HepG2 (cell line): ENCODE results near the gene PAX4. TPM values are rescaled to one million over a fixed set of nuclear protein-coding genes. Genes with fewer than 3 reads are reported as not detected.

Experiments used
- ATAC-seq: fragments of 200-7000 bp; cut with Tn5 transposase; 3 replicates; pipeline ENCODE4 v1.9.1; 2020; ENCODE audit warnings: mild to moderate bottlenecking, moderate library complexity
- BruUV-seq: library from RNA; stranded (reverse); fragments of 400-500 nt; replicated peaks from 2 replicates; lab custom pipeline; 2021; lab: Mats Ljungman, UMichigan
- CTCF ChIA-PET: fragments of 300-600 bp; formaldehyde crosslinking; extraction: SDS; loops from one replicate; lab custom pipeline; 2021; ENCODE audit warnings: low total read pairs, inconsistent platforms, low intra/inter-chr PET ratio; lab: Yijun Ruan, JAX
- POLR2A ChIA-PET: fragments of 350-600 bp; sonication (Branson Sonifier 250); formaldehyde crosslinking; loops from one replicate; lab custom pipeline; 2020; ENCODE audit warnings: antibody characterized with exemption, inconsistent platforms; lab: Yijun Ruan, JAX
- DNase-seq: peaks from one replicate; pipeline ENCODE4 v3.0.0-alpha.2; 2015; ENCODE audit warnings: low spot score
- FAIRE-seq: peaks from 3 replicates; lab custom pipeline; 2011; peaks lifted over from hg19 to GRCh38; lab: Jason Lieb, UNC
- H2AFZ ChIP-seq: one replicate; pipeline ENCODE4 v1.6.1; 2011; ENCODE audit warnings: low read length, inconsistent platforms
- H3K27ac ChIP-seq: fragments of 300-600 bp; 3 replicates; pipeline ENCODE4 v1.8.0; 2011; ENCODE audit warnings: mixed run types, mild to moderate bottlenecking, mixed read lengths, low read length, inconsistent platforms; ENCODE audit not compliant: insufficient read depth; ENCODE audit errors: extremely low read length
- H3K27me3 ChIP-seq, 2 experiments: fragments of 200-600 bp in 1 of 2; 2 replicates in 1 of 2; 3 replicates in 1 of 2; pipeline versions ENCODE4 v1.6.0 to v1.8.0; 2011; ENCODE audit warnings: low read length in 2 of 2, mild to moderate bottlenecking in 2 of 2, moderate library complexity in 2 of 2, inconsistent platforms in 1 of 2; ENCODE audit not compliant: insufficient read depth in 2 of 2, control insufficient read depth in 1 of 2
- H3K36me3 ChIP-seq, 2 experiments: fragments of 200-600 bp in 1 of 2; replicated peaks in 1 of 2; 2 replicates in 1 of 2; 3 replicates in 1 of 2; pipeline versions ENCODE4 v1.5.1 to v1.8.0; 2011; ENCODE audit warnings: low read length in 2 of 2, inconsistent platforms in 1 of 2; ENCODE audit not compliant: insufficient read depth in 2 of 2, control insufficient read depth in 1 of 2
- H3K4me1 ChIP-seq: 2 replicates; pipeline ENCODE4 v1.5.1; 2012; ENCODE audit warnings: low read length, inconsistent platforms; ENCODE audit not compliant: insufficient read depth
- H3K4me2 ChIP-seq: 2 replicates; pipeline ENCODE4 v1.6.0; 2011; ENCODE audit warnings: low read depth, low read length, inconsistent platforms
- H3K4me3 ChIP-seq, 3 experiments: fragments of 200-600 bp in 1 of 3; sonication (generic), shearing (Covaris generic) in 1 of 3; replicated peaks in 1 of 3; 2 replicates each; pipeline ENCODE4 v1.5.1; 2011 to 2016; ENCODE audit warnings: low read length in 3 of 3, inconsistent platforms in 2 of 3, low read depth in 2 of 3, mild to moderate bottlenecking in 2 of 3, control low read depth in 1 of 3, mixed read lengths in 1 of 3; ENCODE audit not compliant: insufficient read depth in 1 of 3
- H3K79me2 ChIP-seq: one replicate; pipeline ENCODE4 v1.6.1; 2011; ENCODE audit warnings: low read length, inconsistent platforms; ENCODE audit not compliant: insufficient read depth
- H3K9ac ChIP-seq: 2 replicates; pipeline ENCODE4 v1.6.0; 2011; ENCODE audit warnings: mild to moderate bottlenecking, low read depth, low read length, inconsistent platforms; ENCODE audit not compliant: insufficient read depth
- H3K9me3 ChIP-seq: 2 replicates; pipeline ENCODE4 v1.5.1; 2012; ENCODE audit warnings: mild to moderate bottlenecking, low read length
- H4K20me1 ChIP-seq: 2 replicates; pipeline ENCODE4 v1.6.0; 2011; ENCODE audit warnings: inconsistent platforms, mild to moderate bottlenecking, low read length, moderate library complexity; ENCODE audit not compliant: insufficient read depth
- ATF3 ChIP-seq: sonication (generic); formaldehyde crosslinking; IDR thresholded peaks from 2 replicates; pipeline ENCODE4 v1.4.0; 2020; ENCODE audit warnings: missing genetic modification reagents
- GZF1 ChIP-seq: sonication (generic); formaldehyde crosslinking; IDR thresholded peaks from 2 replicates; pipeline ENCODE4 v1.5.1; 2020; ENCODE audit warnings: mild to moderate bottlenecking, missing genetic modification reagents
- KDM5A ChIP-seq: fragments of 200-600 bp; sonication (generic); IDR thresholded peaks from 2 replicates; pipeline ENCODE4 v1.7.0; 2018; ENCODE audit warnings: antibody characterized with exemption, mild to moderate bottlenecking, low read length, borderline replicate concordance
- KLF15 ChIP-seq: sonication (generic); formaldehyde crosslinking; IDR thresholded peaks from 2 replicates; pipeline ENCODE4 v1.8.1; 2023; ENCODE audit warnings: borderline replicate concordance, mild to moderate bottlenecking, inconsistent platforms, missing genetic modification reagents, mixed read lengths
- MAFG ChIP-seq: sonication (generic); formaldehyde crosslinking; IDR thresholded peaks from 2 replicates; pipeline ENCODE4 v1.5.1; 2020; ENCODE audit warnings: mild to moderate bottlenecking, missing genetic modification reagents
- NCOR1 ChIP-seq: fragments of 200-600 bp; sonication (generic); IDR thresholded peaks from 2 replicates; pipeline ENCODE4 v1.7.0; 2017; ENCODE audit warnings: antibody characterized with exemption, low read length, borderline replicate concordance
- RCOR2 ChIP-seq: IDR thresholded peaks from 2 replicates; pipeline ENCODE4 v1.6.1; 2016; ENCODE audit warnings: missing biosample characterization, missing genetic modification reagents
- SRSF1 ChIP-seq: fragments of 200-400 bp; formaldehyde crosslinking; optimal IDR thresholded peaks from 2 replicates; pipeline ENCODE3; 2017; ENCODE audit warnings: mild to moderate bottlenecking, low read depth, low read length, moderate library complexity
- TCF7 ChIP-seq: sonication (generic); IDR thresholded peaks from 2 replicates; pipeline ENCODE4 v1.6.1; 2016; ENCODE audit warnings: antibody characterized with exemption, low read depth
- ZKSCAN1 ChIP-seq: fragments of 150-350 bp; IDR thresholded peaks from 2 replicates; pipeline ENCODE4 v1.6.1; 2014; ENCODE audit warnings: low read length
- ZNF101 ChIP-seq: sonication (generic); formaldehyde crosslinking; IDR thresholded peaks from 2 replicates; pipeline ENCODE4 v1.4.0; 2020; ENCODE audit warnings: mild to moderate bottlenecking, low read depth, missing genetic modification reagents, borderline replicate concordance
- ZNF598 ChIP-seq: sonication (generic); formaldehyde crosslinking; IDR thresholded peaks from 2 replicates; pipeline ENCODE4 v1.5.1; 2020; ENCODE audit warnings: mild to moderate bottlenecking, missing genetic modification reagents, borderline replicate concordance
- ZNF607 ChIP-seq: sonication (generic); formaldehyde crosslinking; IDR thresholded peaks from 2 replicates; pipeline ENCODE4 v1.5.1; 2020; ENCODE audit warnings: missing genetic modification reagents, mild to moderate bottlenecking, borderline replicate concordance
- ZNF609 ChIP-seq: sonication (generic); formaldehyde crosslinking; IDR thresholded peaks from 2 replicates; pipeline ENCODE4 v1.4.0; 2020; ENCODE audit warnings: mild to moderate bottlenecking, missing genetic modification reagents, borderline replicate concordance
- ZNF768 ChIP-seq: sonication (generic); formaldehyde crosslinking; IDR thresholded peaks from 2 replicates; pipeline ENCODE4 v1.4.0; 2020; ENCODE audit warnings: missing genetic modification reagents
- ZNF773 ChIP-seq: sonication (generic); formaldehyde crosslinking; IDR thresholded peaks from 2 replicates; pipeline ENCODE4 v1.4.0; 2020; ENCODE audit warnings: missing genetic modification reagents, borderline replicate concordance
- ZNF782 ChIP-seq: sonication (generic); formaldehyde crosslinking; IDR thresholded peaks from 2 replicates; pipeline ENCODE4 v1.4.0; 2020; ENCODE audit warnings: missing genetic modification reagents, mild to moderate bottlenecking, borderline replicate concordance
- ZSCAN31 ChIP-seq: sonication (generic); formaldehyde crosslinking; IDR thresholded peaks from 2 replicates; pipeline ENCODE4 v1.5.0; 2020; ENCODE audit warnings: low read depth, mild to moderate bottlenecking, missing genetic modification reagents
- WGBS: methylation state at CpG from one replicate; pipeline ENCODE4 v1.1.6; 2017; ENCODE audit warnings: low lambda C conversion rate; 5-methylcytosine and 5-hydroxymethylcytosine counted together
- in situ Hi-C: cut with HindIII; loops from 2 replicates; pipeline ENCODE4 v1.10.0; 2017; ENCODE audit warnings: low pct_unique_long_range_greater_than_20kb; ENCODE audit not compliant: extremely low pct_ligation_motif_present
- intact Hi-C: fragments of 100-400 bp; cut with micrococcal nuclease; formaldehyde crosslinking; loops from one replicate; pipeline ENCODE4 v1.10.0; 2022; ENCODE audit not compliant: unreplicated experiment
- polyA plus RNA-seq, 8 experiments: library from polyadenylated mRNA; depleted of rRNA in 3 of 8; stranded (reverse) in 7 of 8; unstranded in 1 of 8; fragments of >200 nt; fragmentation: Illumina TruSeq in 4 of 8; extraction: Trizol in 4 of 8; gene quantifications; 2 replicates each; pipeline versions ENCODE4 v1.2.1 to v1.2.3, GENCODE V29; 2011 to 2016; ENCODE audit warnings: low read depth in 4 of 8, missing spikeins in 1 of 8, mixed read lengths in 1 of 8; ENCODE audit not compliant: insufficient read depth in 1 of 8
- total RNA-seq, 5 experiments: library from RNA; depleted of rRNA; stranded (reverse); fragments of >200 nt; fragmentation: Illumina TruSeq; extraction: Trizol; gene quantifications; 2 replicates each; pipeline ENCODE4 v1.2.3, GENCODE V29; 2016; ENCODE audit warnings: low read depth in 1 of 5

PAX4 gene
- total and polyA plus RNA-seq, 2 of the 13 experiments (the other 11 are each of a cell fraction or from before 2014, with no cell fraction given), result not detected

GRCh38 chr7:127632276-127632910, 14.5 kb upstream of the PAX4 start:
- Histone ChIP-seq H3K4me1 (peaks cover 7% of the 10 kb centered on the region; the same call in 1 of the 2 replicates), H3K27me3 (no peaks in the 10 kb centered on the region; a peak in 2 of 5 replicates), H4K20me1 (no peaks in the 10 kb centered on the region), H3K27ac (no peak overlapping the region), H3K36me3 (no peaks in the 10 kb centered on the region), H3K79me2 (no peaks in the 10 kb centered on the region), H3K4me2 (no peak overlapping the region), H3K9ac (no peak overlapping the region), H2AFZ (no peak overlapping the region), H3K9me3 (no peaks in the 10 kb centered on the region), H3K4me3 (no peak overlapping the region)
- 44% methylated on average over 7 of the region's 7 CpGs for WGBS
- in situ Hi-C loops, result no loop called here
- ATAC-seq (no peak), DNase-seq (no peak), FAIRE-seq (no peak)
- POLR2A ChIA-PET, result no interaction called here
- intact Hi-C loops, result no loop called here
- CTCF ChIA-PET, result no interaction called here
- no TSS peak for BruUV-seq
- no peak for TF ChIP-seq ZKSCAN1
- no peak for TF ChIP-seq RCOR2
- TF ChIP-seq NCOR1, result no peak
- TF ChIP-seq GZF1 (CRISPR knock-in tag), result no peak
- no peak for TF ChIP-seq TCF7
- no peak for TF ChIP-seq MAFG (CRISPR knock-in tag)
- no peak for TF ChIP-seq ZNF101
- no peak for TF ChIP-seq ZNF598 (CRISPR knock-in tag)
- no peak for TF ChIP-seq SRSF1
- no peak for TF ChIP-seq ZNF782 (CRISPR knock-in tag)
- no peak for TF ChIP-seq ATF3 (CRISPR knock-in tag)
- TF ChIP-seq ZNF768 (CRISPR knock-in tag), result no peak
- no peak for TF ChIP-seq ZNF607 (CRISPR knock-in tag)
- TF ChIP-seq ZNF773 (CRISPR knock-in tag), result no peak
- TF ChIP-seq ZSCAN31 (CRISPR knock-in tag), result no peak
- no peak for TF ChIP-seq KLF15 (CRISPR knock-in tag)
- TF ChIP-seq ZNF609 (CRISPR knock-in tag), result no peak
- no peak for TF ChIP-seq KDM5A
